Esophagus muscularis mucosa (tissue), 4 donors: ENCODE data around the gene DAPK1. TPM values are rescaled to one million over a fixed set of nuclear protein-coding genes. Genes with fewer than 3 reads are reported as not detected.

Experiments used
- DNase-seq: peaks from one replicate; pipeline ENCODE4 v3.0.0-alpha.2; 2017; ENCODE audit errors: extremely low spot score
- H3K27ac ChIP-seq, 4 donors: fragments of 200-600 bp; sonication (generic); replicated peaks in 1 of 4; 1 replicate in 3 of 4; 2 replicates in 1 of 4; pipeline ENCODE4 v1.5.1; 2016 to 2019; ENCODE audit warnings: mild to moderate bottlenecking in 1 of 4
- H3K27me3 ChIP-seq, 4 donors: fragments of 200-600 bp; sonication (generic); one replicate each; pipeline versions ENCODE4 v1.5.1 to v1.6.0; 2016 to 2019
- H3K36me3 ChIP-seq, 4 donors: fragments of 200-600 bp; sonication (generic); one replicate each; pipeline ENCODE4 v1.5.1; 2016 to 2019
- H3K4me1 ChIP-seq, 4 donors: fragments of 200-600 bp; sonication (generic); one replicate each; pipeline ENCODE4 v1.5.1; 2016 to 2019
- H3K4me3 ChIP-seq, 4 donors: fragments of 200-600 bp; sonication (generic); 1 replicate in 2 of 4; 2 replicates in 2 of 4; pipeline ENCODE4 v1.5.1; 2016 to 2019; ENCODE audit warnings: mild to moderate bottlenecking in 4 of 4, moderate library complexity in 1 of 4
- H3K9me3 ChIP-seq, 4 donors: fragments of 200-600 bp; sonication (generic); 1 replicate in 3 of 4; 2 replicates in 1 of 4; pipeline ENCODE4 v1.5.1; 2016 to 2019
- EP300 ChIP-seq: sonication (generic); formaldehyde crosslinking; IDR thresholded peaks from one replicate; pipeline ENCODE4 v1.6.1; 2017; ENCODE audit warnings: antibody characterized with exemption
- POLR2A ChIP-seq: fragments of 450-650 bp; IDR thresholded peaks from one replicate; pipeline ENCODE4 v1.6.1; 2017; ENCODE audit warnings: antibody characterized with exemption, moderate library complexity, mild to moderate bottlenecking, low read depth
- POLR2AphosphoS5 ChIP-seq, 2 donors: sonication (generic); formaldehyde crosslinking; IDR thresholded peaks; one replicate each; pipeline ENCODE4 v1.6.1; 2017; ENCODE audit warnings: antibody characterized with exemption in 2 of 2
- WGBS: methylation state at CpG from one replicate; pipeline ENCODE4 v1.1.5; 2018; 5-methylcytosine and 5-hydroxymethylcytosine counted together
- intact Hi-C: fragments of 100-400 bp; cut with DNase I; formaldehyde crosslinking; loops from one replicate; pipeline ENCODE4 v1.15.1; 2023
- total RNA-seq, 4 donors: library from RNA; depleted of rRNA; stranded (reverse); fragments of >200 nt; gene quantifications; one replicate each; pipeline versions ENCODE4 v1.1.0 to v1.2.1, GENCODE V29; 2016
- TF ChIP-seq, protein P1 (sequence below), 3 experiments: fragments of 200-600 bp in 2 of 3; fragments of 450-650 bp in 1 of 3; sonication (generic) in 2 of 3; IDR thresholded peaks; one replicate each; pipeline ENCODE4 v1.5.1; 2017 to 2019; ENCODE audit warnings: antibody characterized with exemption in 3 of 3, mild to moderate bottlenecking in 2 of 3, moderate library complexity in 1 of 3

Gene DAPK1
- total RNA-seq, 4 donors from 2014 or later: 51.7 to 96.8 (median 80.7) TPM

DNA sequence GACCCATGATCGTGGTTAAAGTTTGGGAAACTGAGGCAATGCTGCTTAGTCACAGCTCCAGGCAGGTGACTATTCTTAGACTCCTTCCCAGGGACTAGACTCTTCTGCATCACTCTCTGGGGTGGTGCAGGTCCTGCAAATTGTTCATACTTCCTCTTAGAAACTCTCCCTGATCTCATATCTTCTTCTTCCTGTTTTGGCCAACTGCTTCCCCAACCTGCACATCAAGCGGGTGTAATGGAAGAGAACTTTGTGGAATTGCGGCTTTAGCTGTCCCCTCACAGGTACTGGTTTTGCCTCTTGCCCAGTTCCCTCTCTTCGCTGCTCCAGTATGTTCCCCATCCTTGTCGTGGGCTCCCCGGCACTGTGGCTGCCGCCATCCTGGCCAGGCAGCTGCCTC lies 116.7 kb downstream of the DAPK1 start:
- no peak for DNase-seq
- Histone ChIP-seq H3K4me1 (peaks cover 14 to 68% (median 60%) of the 10 kb centered on the region in 4 donors), H3K27ac (peak overlapping the region in 3 of 4 donors; percentile 52 to 66 (median 64)), H3K36me3 (peaks cover 0 to 9% (median 0%) of the 10 kb centered on the region in 4 donors), H3K9me3 (no peaks in the 10 kb centered on the region), H3K27me3 (no peaks in the 10 kb centered on the region), H3K4me3 (no peak overlapping the region)
- 67% methylated on average over 7 of the region's 7 CpGs for WGBS
- TF ChIP-seq, protein P1, sequence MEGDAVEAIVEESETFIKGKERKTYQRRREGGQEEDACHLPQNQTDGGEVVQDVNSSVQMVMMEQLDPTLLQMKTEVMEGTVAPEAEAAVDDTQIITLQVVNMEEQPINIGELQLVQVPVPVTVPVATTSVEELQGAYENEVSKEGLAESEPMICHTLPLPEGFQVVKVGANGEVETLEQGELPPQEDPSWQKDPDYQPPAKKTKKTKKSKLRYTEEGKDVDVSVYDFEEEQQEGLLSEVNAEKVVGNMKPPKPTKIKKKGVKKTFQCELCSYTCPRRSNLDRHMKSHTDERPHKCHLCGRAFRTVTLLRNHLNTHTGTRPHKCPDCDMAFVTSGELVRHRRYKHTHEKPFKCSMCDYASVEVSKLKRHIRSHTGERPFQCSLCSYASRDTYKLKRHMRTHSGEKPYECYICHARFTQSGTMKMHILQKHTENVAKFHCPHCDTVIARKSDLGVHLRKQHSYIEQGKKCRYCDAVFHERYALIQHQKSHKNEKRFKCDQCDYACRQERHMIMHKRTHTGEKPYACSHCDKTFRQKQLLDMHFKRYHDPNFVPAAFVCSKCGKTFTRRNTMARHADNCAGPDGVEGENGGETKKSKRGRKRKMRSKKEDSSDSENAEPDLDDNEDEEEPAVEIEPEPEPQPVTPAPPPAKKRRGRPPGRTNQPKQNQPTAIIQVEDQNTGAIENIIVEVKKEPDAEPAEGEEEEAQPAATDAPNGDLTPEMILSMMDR (IDR thresholded peaks at IDR 0.05): no peak
- TF ChIP-seq POLR2A (no peak), EP300 (no peak), POLR2AphosphoS5 (IDR thresholded peaks at IDR 0.05) (no peak)
- intact Hi-C loops: no loop called here

DNA sequence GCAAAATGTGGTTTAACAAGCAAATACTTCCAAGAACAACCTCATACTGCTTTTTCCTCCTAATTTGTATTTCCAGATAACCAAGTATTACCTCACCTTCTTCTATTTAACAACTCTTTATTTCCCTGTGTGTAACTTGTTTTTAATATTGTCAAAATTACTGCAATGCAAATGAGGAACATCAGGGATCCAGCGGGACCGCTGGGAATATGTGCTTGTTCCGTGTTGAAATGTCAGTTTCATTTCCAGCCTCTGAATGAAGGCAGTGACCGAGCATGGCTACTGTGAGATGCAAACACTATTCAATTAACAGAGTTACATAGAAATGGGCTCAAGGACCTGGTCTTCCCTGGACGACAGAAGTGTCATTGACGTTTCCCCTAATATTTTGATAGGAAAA lies 117.5 kb downstream of the DAPK1 start:
- no peaks in the 10 kb centered on the region for H3K27me3 ChIP-seq
- TF ChIP-seq POLR2AphosphoS5 (IDR thresholded peaks at IDR 0.05) (no peak), EP300 (no peak), POLR2A (no peak)
- TF ChIP-seq, protein P1 (IDR thresholded peaks at IDR 0.05): no peak
- DNase-seq: no peak
- peaks cover 0 to 9% (median 0%) of the 10 kb centered on the region in 4 donors for H3K36me3 ChIP-seq
- no peak overlapping the region for H3K4me3 ChIP-seq
- H3K27ac ChIP-seq: peak overlapping the region in 1 of 4 donors; percentile 66
- H3K4me1 ChIP-seq: peaks cover 11 to 68% (median 60%) of the 10 kb centered on the region in 4 donors
- intact Hi-C loops: no loop called here
- H3K9me3 ChIP-seq: no peaks in the 10 kb centered on the region
- 91% methylated on average over 6 of the region's 6 CpGs for WGBS

DNA sequence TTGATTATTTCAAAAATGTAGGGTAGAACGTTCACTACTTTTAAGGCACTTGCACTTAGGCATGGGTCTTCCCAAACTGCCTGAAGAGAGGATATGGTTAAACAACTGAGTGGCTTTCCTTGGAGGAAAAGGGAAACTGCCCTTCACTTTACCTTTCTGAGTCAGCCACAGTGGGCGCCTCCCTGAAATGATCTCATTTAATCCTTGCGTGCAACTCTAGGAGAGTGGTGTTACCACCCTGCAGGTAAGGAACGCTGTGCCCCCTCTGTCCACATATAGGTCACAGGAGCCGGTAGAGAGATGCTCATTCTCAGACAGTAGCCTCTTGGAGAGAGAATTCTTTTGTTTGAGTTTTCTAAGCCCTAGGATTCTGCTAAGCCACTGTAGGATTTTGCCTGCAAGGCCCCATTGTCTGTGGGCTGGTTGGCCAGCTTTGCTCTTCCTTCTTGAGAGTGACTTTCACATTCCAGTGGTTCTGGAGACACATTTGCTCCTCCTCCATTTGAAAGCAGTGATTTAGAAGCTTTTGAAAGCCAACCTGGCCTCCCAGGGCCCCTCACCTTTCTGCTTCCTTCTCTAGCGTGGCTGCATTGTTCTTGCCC lies 118.0 kb downstream of the DAPK1 start:
- TF ChIP-seq POLR2A (no peak), POLR2AphosphoS5 (IDR thresholded peaks at IDR 0.05) (no peak), EP300 (no peak)
- TF ChIP-seq, protein P1 (IDR thresholded peaks at IDR 0.05): no peak
- Histone ChIP-seq H3K27ac (peak overlapping the region in 1 of 4 donors; percentile 66), H3K27me3 (no peaks in the 10 kb centered on the region), H3K9me3 (no peaks in the 10 kb centered on the region), H3K4me3 (no peak overlapping the region), H3K36me3 (peaks cover 0 to 9% (median 0%) of the 10 kb centered on the region in 4 donors), H3K4me1 (peaks cover 6 to 68% (median 60%) of the 10 kb centered on the region in 4 donors)
- no peak for DNase-seq
- 83% methylated on average over 6 of the region's 6 CpGs for WGBS
- intact Hi-C loops: no loop called here

DNA sequence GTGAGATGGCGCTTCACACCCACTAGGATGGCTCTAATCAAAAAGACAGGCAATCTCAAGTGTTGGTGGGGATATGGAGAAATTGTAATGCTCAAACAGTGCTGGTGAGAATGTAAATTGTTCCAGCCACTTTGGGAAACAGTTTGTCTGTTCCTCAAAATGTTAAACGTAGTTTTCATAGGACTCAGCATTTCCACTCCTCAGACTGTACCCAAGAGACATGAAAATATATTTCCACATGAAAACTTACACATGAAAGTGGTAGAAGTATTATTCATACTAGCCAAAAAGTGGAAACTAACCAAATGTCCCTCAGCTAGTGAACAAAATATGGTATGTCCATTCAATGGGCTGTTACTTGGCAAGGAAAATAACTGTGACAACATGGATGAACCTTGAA lies 120.6 kb downstream of the DAPK1 start:
- Histone ChIP-seq H3K4me3 (no peak overlapping the region), H3K36me3 (peaks cover 0 to 9% (median 0%) of the 10 kb centered on the region in 4 donors), H3K4me1 (peaks cover 0 to 53% (median 42%) of the 10 kb centered on the region in 4 donors), H3K27me3 (no peaks in the 10 kb centered on the region), H3K27ac (no peak overlapping the region), H3K9me3 (no peaks in the 10 kb centered on the region)
- intact Hi-C loops: no loop called here
- 82% methylated on average over 2 of the region's 2 CpGs for WGBS
- no peak for DNase-seq
- no peak for TF ChIP-seq POLR2A
- TF ChIP-seq, protein P1 (IDR thresholded peaks at IDR 0.05): no peak
- TF ChIP-seq POLR2AphosphoS5 (IDR thresholded peaks at IDR 0.05): no peak
- no peak for TF ChIP-seq EP300
